ENCODE results near the gene HEATR1.

DNA sequence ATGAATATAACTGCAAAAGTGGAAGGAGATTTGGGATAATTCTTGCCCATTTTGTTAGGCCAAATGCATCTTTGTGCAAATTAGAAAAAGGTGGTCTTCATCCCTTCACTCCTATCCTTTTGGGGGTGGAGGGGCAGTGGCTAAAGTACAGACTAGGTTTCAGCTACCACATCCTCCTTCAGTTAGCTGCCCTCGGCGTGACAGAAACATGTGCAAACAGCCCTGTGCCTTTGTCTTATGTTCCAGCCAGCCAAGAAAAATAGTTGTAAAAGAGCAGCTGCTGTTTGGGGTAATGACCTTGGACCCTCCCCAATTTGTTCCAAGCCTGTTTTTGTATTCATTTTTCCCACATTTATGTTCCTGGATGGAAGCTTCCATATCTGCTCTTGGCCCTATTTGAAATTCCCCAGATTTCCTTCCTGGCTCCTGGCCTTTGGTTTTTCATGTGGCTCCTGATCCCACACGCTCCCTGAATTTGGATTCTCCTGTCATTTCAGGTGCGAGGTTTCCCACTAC is 88.8 kb downstream of the HEATR1 start:
- TF ChIP-seq, protein P1, sequence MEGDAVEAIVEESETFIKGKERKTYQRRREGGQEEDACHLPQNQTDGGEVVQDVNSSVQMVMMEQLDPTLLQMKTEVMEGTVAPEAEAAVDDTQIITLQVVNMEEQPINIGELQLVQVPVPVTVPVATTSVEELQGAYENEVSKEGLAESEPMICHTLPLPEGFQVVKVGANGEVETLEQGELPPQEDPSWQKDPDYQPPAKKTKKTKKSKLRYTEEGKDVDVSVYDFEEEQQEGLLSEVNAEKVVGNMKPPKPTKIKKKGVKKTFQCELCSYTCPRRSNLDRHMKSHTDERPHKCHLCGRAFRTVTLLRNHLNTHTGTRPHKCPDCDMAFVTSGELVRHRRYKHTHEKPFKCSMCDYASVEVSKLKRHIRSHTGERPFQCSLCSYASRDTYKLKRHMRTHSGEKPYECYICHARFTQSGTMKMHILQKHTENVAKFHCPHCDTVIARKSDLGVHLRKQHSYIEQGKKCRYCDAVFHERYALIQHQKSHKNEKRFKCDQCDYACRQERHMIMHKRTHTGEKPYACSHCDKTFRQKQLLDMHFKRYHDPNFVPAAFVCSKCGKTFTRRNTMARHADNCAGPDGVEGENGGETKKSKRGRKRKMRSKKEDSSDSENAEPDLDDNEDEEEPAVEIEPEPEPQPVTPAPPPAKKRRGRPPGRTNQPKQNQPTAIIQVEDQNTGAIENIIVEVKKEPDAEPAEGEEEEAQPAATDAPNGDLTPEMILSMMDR (IDR thresholded peaks at IDR 0.05): no peak
- no peak for TF ChIP-seq POLR2A (IDR thresholded peaks at IDR 0.05)

Measured in lower leg skin (tissue), 3 donors.